Erythroblast (primary cell): ENCODE measurements around the gene ZNF618.

Experiments
- DNase-seq, 2 experiments: peaks; one replicate each; lab custom pipeline; 2025; lab: John Stamatoyannopoulos, UW
- GATA1 ChIP-seq: IDR thresholded peaks from 2 replicates; pipeline ENCODE4 v1.6.1; 2011; ENCODE audit warnings: low read depth, mild to moderate bottlenecking, control low read depth, low read length, moderate library complexity
- POLR2A ChIP-seq: IDR thresholded peaks from 2 replicates; pipeline ENCODE4 v1.6.1; 2011; ENCODE audit warnings: mild to moderate bottlenecking, low read length

Gene ZNF618

GRCh38 chr9:113943112-113944009 lies 67.3 kb downstream of the ZNF618 start:
- DNase-seq = no peak
- TF ChIP-seq POLR2A (no peak), GATA1 (no peak)

- no peak for TF ChIP-seq POLR2A
- no peak for TF ChIP-seq GATA1
- no peak for DNase-seq
Measured at GRCh38 chr9:113945784-113946183, 69.7 kb downstream of the ZNF618 start.

GRCh38 chr9:113946496-113947115 lies 70.5 kb downstream of the ZNF618 start:
- no peak for DNase-seq
- no peak for TF ChIP-seq POLR2A
- TF ChIP-seq GATA1 = no peak

- no peak for TF ChIP-seq GATA1
- no peak for DNase-seq
Measured at GRCh38 chr9:113947941-113948340, 71.8 kb downstream of the ZNF618 start.

GRCh38 chr9:113948891-113949570 lies 72.9 kb downstream of the ZNF618 start:
- TF ChIP-seq GATA1 (no peak), POLR2A (no peak)
- DNase-seq = no peak

- no peak for TF ChIP-seq GATA1
- DNase-seq = no peak
Measured at GRCh38 chr9:113949571-113950078, 73.5 kb downstream of the ZNF618 start.

GRCh38 chr9:113950195-113951031 lies 74.3 kb downstream of the ZNF618 start:
- TF ChIP-seq POLR2A (no peak), GATA1 (no peak)
- DNase-seq = no peak

GRCh38 chr9:113951032-113951372 lies 74.9 kb downstream of the ZNF618 start:
- no peak for TF ChIP-seq GATA1
- TF ChIP-seq POLR2A = no peak
- DNase-seq = no peak

GRCh38 chr9:113952676-113953075 lies 76.6 kb downstream of the ZNF618 start:
- no peak for TF ChIP-seq GATA1

GRCh38 chr9:113953531-113953930 lies 77.4 kb downstream of the ZNF618 start:
- DNase-seq = no peak

More at GRCh38 chr9:113952676-113953075, 76.6 kb downstream of the ZNF618 start:
- DNase-seq = no peak

GRCh38 chr9:113954591-113954990 lies 78.5 kb downstream of the ZNF618 start:
- TF ChIP-seq GATA1 = no peak
- no peak for DNase-seq

More at GRCh38 chr9:113953531-113953930, 77.4 kb downstream of the ZNF618 start:
- TF ChIP-seq POLR2A = no peak
- TF ChIP-seq GATA1 = no peak

- TF ChIP-seq POLR2A = no peak
- TF ChIP-seq GATA1 = no peak
- DNase-seq = no peak
Measured at GRCh38 chr9:113955076-113955752, 79.1 kb downstream of the ZNF618 start.

- TF ChIP-seq GATA1 (no peak), POLR2A (no peak)
- DNase-seq = no peak
Measured at GRCh38 chr9:113956901-113957300, 80.8 kb downstream of the ZNF618 start.

GRCh38 chr9:113957351-113957750 lies 81.2 kb downstream of the ZNF618 start:
- no peak for TF ChIP-seq GATA1
- no peak for TF ChIP-seq POLR2A
- DNase-seq = no peak
